GM18520 (cell line): Measurements from ENCODE around the gene ZBTB22.
"Not testable (repeated sequence)": the region's sequence is repeated elsewhere in the genome, so short reads cannot be mapped to it uniquely, and the experiment has no call there.

Experiments used
- ATAC-seq: cut with Tn5 transposase; IDR thresholded peaks from one replicate; pipeline ENCODE4 v1.9.1; 2021; ENCODE audit not compliant: unreplicated experiment

ZBTB22 gene, protein sequence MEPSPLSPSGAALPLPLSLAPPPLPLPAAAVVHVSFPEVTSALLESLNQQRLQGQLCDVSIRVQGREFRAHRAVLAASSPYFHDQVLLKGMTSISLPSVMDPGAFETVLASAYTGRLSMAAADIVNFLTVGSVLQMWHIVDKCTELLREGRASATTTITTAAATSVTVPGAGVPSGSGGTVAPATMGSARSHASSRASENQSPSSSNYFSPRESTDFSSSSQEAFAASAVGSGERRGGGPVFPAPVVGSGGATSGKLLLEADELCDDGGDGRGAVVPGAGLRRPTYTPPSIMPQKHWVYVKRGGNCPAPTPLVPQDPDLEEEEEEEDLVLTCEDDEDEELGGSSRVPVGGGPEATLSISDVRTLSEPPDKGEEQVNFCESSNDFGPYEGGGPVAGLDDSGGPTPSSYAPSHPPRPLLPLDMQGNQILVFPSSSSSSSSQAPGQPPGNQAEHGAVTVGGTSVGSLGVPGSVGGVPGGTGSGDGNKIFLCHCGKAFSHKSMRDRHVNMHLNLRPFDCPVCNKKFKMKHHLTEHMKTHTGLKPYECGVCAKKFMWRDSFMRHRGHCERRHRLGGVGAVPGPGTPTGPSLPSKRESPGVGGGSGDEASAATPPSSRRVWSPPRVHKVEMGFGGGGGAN

DNA sequence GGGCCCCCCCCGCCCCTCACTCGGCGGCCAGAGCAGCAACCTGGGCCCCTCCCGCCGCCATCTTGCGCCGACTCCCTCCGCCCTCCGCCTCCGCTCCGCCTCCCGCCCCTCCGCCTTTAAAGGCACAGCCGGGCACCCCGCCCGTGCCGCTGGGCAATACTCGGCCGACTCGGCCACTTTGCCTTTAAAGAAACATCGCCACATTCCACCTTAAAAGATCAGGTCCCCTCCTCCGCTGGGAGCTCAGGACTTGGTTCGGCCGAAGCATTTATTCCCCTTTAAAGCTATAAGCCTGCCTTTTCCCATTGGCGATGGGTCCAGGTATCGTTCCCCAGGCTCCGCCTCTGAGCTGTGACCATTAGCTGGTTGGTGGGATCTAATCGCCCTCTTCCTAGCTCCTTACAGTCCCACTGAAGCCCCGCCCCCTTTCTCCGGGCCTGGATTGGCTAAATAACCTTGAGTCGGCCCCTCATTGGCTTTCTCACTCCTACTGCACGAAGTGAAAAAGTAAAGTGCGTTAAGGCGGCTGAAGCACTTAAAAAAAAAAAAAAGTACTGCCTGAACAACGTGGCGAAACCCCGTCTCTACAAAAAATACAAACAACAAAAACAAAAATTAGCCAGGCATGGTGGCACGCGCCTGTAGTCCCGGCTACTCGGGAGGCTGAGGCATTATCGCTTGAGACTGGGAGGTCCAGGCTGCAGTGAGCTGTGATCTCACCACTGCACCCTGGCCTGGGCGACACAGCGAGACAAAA is at the start of gene ZBTB22:
TSS of gene ZBTB22 (minus strand) at position 76 of the 757 bp plus-strand sequence. CDS start 828 bp downstream, outside the sequence.
- peak; percentile 37 for ATAC-seq

- ATAC-seq: no peak
Measured at GRCh38 chr6:33367009-33367714, 49.6 kb upstream of the ZBTB22 start.

DNA sequence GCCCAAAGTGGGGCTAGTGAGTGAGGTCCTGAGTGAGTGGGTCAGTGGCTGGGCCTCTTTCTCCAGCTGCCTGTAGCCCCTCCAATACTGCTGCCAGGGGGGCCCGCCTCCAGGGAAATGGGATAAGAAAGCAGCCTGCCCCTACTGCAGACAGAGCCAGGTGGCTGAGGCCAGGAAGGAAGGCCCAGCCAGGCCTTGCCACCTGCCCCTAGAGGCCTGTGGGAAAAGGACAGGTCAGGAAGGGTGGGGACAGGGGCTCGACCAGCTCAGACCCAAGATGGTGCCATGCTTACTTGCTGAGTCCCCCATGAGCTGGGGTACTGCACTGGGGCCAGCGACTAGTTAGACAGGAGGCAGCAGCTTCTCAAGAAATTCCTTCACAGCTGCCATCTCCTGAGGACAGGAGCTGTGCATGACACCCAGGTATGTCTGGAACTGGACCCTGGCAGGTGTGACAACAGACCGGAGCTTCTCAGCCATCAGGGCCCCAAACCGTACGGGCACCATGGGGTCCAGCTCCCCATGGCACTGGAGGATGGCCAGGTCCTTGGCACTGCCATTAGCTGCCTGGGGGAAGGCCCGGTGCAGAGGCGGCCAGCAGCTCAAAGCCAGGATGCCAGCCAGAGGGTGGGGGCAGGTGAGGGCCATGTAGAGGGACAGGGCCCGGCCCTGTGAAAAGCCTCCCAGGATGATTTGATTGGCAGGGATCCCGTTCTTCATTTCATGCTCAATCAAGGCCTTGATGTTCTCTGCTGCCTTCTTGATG is 47.8 kb upstream of the ZBTB22 start:
- not testable (repeated sequence) for ATAC-seq

DNA sequence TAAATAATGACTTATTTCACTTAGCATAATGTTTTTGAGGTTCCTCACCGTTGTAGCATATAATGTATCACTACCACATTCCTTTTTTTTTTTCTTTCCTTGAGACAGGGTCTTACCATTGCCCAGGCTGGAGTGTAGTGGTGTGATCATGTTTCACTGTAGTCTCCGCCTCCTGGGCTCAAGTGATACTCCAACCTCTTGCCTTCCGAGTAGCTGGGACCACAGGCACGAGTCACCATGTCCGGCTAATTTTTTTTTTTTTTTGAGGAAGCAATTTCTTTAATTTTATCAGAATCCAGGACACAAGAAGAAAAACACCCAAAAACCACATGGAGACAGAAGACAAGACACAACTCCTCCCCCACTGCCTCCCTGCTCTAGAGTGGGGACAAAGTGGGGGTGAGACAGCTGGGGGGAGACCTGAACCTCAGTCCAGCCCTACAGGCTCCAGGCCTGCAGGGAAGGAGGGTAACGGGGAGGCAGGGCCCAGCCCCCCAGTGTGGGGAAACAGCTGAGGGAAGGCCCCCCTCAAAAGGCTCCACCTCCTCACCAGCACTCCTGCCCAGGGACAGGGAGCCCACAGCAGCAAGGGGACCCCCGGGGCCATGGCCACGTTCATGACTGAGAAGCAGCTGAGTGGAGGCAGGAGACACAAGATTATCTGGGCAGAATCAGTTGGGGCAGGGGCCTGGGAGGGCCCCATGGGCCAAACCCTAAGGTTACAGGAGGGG is 47.1 kb upstream of the ZBTB22 start:
- not testable (repeated sequence) for ATAC-seq

DNA sequence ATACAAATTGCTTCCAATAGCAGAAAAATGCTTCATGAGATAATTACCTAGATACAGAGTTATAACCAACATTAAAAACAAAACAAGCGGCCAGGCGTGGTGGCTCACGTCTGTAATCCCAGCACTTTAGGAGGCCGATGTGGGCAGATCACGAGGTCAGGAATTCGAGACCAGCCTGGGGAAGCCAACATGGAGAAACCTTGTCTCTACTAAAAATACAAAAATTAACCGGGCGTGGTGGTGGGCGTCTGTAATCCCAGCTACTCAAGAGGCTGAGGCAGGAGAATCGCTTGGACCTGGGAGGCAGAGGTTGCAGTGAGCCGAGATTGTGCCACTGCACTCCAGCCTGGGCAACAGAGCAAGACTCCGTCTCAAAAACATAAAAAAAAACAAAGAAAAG is 45.9 kb upstream of the ZBTB22 start:
- ATAC-seq: not testable (repeated sequence)

- no peak for ATAC-seq
Measured at GRCh38 chr6:33359331-33359730, 41.8 kb upstream of the ZBTB22 start.

DNA sequence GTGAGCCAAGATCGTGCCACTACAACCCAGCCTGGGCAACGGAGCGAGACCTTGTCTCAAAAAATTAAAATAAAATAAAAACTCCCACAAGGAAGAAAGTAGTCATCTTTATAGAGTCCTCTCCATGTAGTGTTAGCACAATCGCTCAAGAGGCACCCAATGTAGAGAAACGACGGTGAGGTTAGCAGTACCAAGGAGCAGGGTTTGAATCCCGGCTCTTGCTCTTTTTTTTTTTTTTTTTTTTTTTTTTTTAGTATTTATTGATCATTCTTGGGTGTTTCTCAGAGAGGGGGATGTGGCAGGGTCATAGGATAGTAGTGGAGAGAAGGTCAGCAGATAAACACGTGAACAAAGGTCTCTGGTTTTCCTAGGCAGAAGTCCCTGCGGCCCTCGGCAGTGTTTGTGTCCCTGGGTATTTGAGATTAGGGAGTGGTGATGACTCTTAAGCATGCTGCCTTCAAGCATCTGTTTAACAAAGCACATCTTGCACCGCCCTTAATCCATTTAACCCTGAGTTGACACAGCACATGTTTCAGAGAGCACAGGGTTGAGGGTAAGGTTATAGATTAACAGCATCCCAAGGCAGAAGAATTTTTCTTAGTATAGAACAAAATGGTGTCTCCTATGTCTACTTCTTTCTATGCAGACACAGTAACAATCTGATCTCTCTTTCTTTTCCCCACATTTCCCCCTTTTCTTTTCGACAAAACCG is 39.8 kb upstream of the ZBTB22 start:
- not testable (repeated sequence) for ATAC-seq

- no peak for ATAC-seq
Measured at GRCh38 chr6:33356295-33356694, 38.8 kb upstream of the ZBTB22 start.

DNA sequence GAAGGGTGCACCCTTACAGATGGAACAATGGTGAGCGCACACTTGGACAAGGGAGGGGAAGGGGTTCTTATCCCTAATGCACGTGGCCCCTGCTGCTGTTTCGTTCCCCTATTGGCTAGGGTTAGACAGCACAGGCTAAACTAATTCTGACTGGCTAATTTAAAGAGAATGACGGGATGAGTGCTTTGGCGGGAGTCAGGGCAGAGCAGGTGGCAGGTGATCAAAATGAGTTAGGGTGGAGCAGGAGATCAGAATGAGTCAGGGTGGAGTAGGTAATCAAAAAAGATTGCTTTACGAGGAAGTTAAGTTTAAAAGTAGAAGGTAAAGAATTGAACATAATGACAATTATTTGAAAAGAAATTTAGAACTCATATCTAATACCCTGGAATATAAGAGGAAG is 38.3 kb upstream of the ZBTB22 start:
- ATAC-seq: not testable (repeated sequence)

GRCh38 chr6:33347816-33348215 is 30.3 kb upstream of the ZBTB22 start:
- no peak for ATAC-seq

DNA sequence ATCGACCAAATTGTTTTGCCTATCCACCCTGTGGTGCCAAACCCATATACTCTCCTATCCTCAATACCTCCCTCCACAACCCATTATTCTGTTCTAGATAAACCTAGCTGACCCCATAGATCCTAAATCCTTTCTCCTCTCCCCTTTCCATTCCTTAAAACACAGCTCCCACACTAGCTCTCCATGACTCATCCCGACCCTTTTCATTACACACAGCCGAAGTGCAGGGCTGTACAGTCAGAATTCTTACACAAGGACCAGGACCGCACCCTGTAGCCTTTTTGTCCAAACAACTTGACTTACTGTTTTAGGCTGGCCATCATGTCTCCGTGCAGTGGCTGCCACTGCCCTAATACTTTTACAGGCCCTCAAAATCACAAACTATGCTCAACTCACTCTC is 29.4 kb upstream of the ZBTB22 start:
- ATAC-seq: not testable (repeated sequence)

DNA sequence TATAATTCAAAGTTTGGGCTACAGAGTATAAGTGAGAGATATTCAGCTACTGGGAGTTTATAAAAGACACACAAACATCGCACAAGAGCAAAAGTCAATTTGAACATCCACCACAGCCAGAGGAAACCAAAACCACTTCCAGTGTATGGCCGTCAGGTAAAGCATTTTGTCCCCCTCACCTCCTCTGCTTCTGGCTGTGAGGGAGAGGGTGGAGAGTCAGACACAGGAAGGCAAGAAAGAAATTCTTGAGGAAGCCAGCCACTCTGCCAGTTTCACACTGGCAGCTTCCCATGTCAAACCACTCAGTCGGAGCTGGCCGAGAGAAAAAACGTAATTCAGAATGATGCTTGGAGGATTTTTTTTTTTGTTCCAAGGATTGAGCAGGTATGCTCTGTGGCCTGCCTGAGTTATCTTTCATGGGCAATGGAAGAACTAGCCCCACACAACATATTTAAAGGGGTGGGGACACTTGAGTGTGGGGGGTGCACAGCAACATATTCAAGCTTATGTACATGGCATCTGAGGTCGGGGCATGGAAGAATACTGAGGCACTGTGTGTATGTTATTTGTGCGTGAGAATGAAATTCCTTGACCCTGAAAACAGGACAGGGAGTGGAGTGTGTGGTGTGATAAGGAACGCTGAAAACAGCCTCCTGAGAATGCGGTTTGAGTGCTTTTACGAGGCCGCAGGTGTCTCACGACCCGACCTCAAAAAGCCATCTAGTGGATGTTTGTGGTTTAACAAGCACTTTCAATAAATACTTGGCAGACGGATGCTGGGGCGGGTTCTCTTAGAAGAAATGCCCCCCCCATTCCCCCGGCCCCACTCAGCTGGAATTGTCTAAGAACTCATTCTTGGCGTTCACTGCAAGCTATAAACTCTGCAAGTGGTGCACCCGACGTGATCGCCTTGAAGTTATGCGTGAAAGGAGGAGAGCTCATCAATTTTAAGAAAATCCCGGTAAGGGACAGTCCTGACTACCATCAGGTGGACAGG is 27.5 kb upstream of the ZBTB22 start:
- no peak for ATAC-seq

DNA sequence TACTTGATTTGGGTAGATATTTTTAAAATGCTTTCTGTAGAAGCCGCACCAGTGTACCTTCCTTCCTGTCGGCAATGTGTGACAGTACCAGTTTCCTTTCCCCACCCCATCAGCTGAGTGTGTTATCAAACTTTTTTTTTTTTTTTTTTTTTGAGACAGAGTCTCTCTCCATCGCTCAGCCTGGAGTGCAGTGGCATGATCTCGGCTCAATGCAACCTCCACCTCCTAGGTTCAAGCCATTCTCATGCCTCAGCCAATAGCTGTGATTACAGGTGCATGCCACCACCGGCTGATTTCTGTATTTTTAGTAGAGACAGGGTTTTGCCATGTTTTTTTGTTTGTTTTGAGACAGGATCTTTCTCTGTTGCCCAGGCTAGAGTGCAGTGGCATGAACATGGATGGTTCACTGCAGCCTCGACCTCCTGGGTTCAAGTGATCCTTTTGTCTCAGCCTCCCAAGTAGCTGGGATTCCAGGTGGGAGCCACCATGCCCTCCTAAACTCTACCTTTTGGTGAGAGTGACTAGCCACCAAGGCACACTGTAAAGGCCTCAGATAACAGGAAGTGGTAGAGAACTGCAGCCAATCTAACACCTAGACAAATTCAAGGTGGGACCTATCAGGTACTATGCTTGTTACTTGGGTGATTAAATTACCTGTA is 26.5 kb upstream of the ZBTB22 start:
- ATAC-seq: peak; percentile 41

GRCh38 chr6:33343606-33343952 is 26.0 kb upstream of the ZBTB22 start:
- not testable (repeated sequence) for ATAC-seq

DNA sequence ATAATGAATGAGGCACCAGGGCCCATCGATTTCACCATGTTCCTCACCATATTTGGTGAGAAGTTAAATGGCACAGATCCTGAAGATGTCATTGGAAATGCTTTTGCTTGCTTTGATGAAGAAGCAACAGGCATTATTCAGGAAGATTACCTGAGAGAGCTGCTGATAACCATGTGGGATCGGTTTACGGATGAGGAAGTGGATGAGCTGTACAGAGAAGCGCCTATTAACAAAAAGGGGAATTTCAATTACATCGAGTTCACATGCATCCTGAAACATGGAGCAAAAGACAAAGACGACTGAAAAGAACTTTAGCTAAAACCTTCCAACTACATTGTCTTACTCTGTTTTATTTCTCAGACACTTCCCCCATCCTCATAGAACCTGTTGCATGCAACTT is 21.6 kb upstream of the ZBTB22 start:
- ATAC-seq: no peak

DNA sequence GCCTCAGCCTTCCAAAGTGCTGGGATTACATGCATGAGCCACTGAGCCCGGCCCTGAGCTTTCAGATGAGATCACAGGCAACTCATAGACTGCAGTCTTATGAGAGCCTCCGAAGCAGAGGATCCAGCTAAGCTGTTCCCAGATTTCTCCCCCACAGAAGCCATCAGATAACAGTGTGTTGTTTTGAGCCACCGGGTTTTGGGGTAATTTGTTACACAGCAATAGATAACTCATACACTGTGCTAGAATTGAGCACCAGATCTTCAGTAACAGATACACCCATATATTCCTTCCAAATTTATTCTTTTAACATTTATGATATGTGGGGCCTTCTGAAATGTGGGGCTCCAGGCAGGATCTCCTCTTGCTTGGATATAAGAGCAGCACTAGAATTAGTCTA is 19.0 kb upstream of the ZBTB22 start:
- no peak for ATAC-seq

DNA sequence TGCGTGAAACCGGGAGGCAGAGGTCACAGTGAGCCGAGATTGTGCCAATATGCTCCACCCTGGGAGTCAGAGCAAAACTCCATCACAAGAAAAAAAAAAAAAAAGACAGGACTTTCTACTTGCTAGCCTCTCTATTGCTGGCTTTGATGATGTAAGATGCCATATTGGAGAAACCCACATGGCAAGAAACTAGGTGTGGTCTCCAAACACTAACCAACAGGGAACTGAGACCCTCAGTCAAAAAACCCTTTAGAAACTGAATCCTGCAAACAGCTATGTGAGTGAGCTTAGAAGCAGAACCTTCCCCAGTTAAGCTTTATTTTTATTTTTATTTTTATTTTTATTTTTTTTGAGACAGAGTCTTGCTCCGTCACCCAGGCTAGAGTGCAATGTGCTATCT is 18.4 kb upstream of the ZBTB22 start:
- no peak for ATAC-seq
